Right lobe of liver (tissue), 6 donors: ENCODE data around the gene APOBEC4. TPM values are rescaled to one million over a fixed set of nuclear protein-coding genes. Genes with fewer than 3 reads are reported as not detected.

ENCODE experiments used
- ATAC-seq, 4 donors: fragments of 200-7000 bp; cut with Tn5 transposase; one replicate each; pipeline ENCODE4 v1.9.1; 2020; ENCODE audit warnings: mild to moderate bottlenecking in 4 of 4, moderate library complexity in 4 of 4
- DNase-seq, 3 donors: peaks; one replicate each; pipeline ENCODE4 v3.0.0-alpha.2; 2020
- H3K27ac ChIP-seq, 3 donors: fragments of 200-600 bp; one replicate each; pipeline ENCODE4 v1.8.0; 2022
- H3K27me3 ChIP-seq, 2 donors: fragments of 200-600 bp; one replicate each; pipeline ENCODE4 v1.8.0; 2022
- H3K36me3 ChIP-seq, 4 donors: fragments of 200-600 bp; sonication (generic) in 1 of 4; one replicate each; pipeline versions ENCODE4 v1.5.1 to v1.8.0; 2017 to 2022; ENCODE audit warnings: control low read depth in 1 of 4
- H3K4me1 ChIP-seq, 4 donors: fragments of 200-600 bp; sonication (generic) in 1 of 4; one replicate each; pipeline versions ENCODE4 v1.5.1 to v1.8.0; 2017 to 2022; ENCODE audit warnings: control low read depth in 1 of 4
- H3K4me3 ChIP-seq, 3 donors: fragments of 200-600 bp; one replicate each; pipeline ENCODE4 v1.8.0; 2022
- H3K9me3 ChIP-seq, 4 donors: fragments of 200-600 bp; sonication (generic) in 1 of 4; one replicate each; pipeline versions ENCODE4 v1.5.1 to v1.8.0; 2017 to 2022; ENCODE audit warnings: control low read depth in 1 of 4
- POLR2A ChIP-seq: fragments of 450-650 bp; IDR thresholded peaks from one replicate; pipeline ENCODE4 v1.6.1; 2017; ENCODE audit warnings: antibody characterized with exemption, mild to moderate bottlenecking
- WGBS: methylation state at CpG from one replicate; pipeline ENCODE4 v1.1.6; 2018; ENCODE audit warnings: low coverage, low lambda C conversion rate; ENCODE audit not compliant: insufficient coverage; ENCODE audit errors: missing lambda C conversion rate; 5-methylcytosine and 5-hydroxymethylcytosine counted together
- intact Hi-C, 2 donors: fragments of 100-400 bp; cut with DNase I; formaldehyde crosslinking; loops; one replicate each; pipeline versions ENCODE4 v1.11.2 to v1.14.1; 2022
- long read RNA-seq: library from polyadenylated mRNA; unstranded; transcript quantifications from one replicate; pipeline ENCODE4 v2.0.0, GENCODE V29; 2019
- total RNA-seq, 6 experiments: library from RNA; depleted of rRNA in 2 of 6; stranded (reverse); fragments of >200 nt in 2 of 6; fragmentation: NEBNext Ultra II Directional in 3 of 6; extraction: Animal tissue kit (Norgen Biotek cat#: 25700) in 3 of 6; gene quantifications; one replicate each; pipeline versions ENCODE4 v1.1.0 to v1.2.4, GENCODE V29; 2016 to 2023
- TF ChIP-seq, protein P1 (sequence below), 4 donors: fragments of 200-600 bp in 3 of 4; fragments of 450-650 bp in 1 of 4; IDR thresholded peaks; one replicate each; pipeline versions ENCODE4 v1.5.1 to v1.8.0; 2016 to 2022; ENCODE audit warnings: antibody characterized with exemption in 4 of 4, mild to moderate bottlenecking in 2 of 4
- donor health status: DM: no; HTN: yes; CAD: no.
- donor health status: DM: no; HTN: no; CAD: no.
- donor health status: DM: no; HTN: no; CAD: no.
- donor health status: DM: no; HTN: yes; CAD: no.
- donor health status: DM: no; HTN: yes; CAD: no.

Gene APOBEC4, protein sequence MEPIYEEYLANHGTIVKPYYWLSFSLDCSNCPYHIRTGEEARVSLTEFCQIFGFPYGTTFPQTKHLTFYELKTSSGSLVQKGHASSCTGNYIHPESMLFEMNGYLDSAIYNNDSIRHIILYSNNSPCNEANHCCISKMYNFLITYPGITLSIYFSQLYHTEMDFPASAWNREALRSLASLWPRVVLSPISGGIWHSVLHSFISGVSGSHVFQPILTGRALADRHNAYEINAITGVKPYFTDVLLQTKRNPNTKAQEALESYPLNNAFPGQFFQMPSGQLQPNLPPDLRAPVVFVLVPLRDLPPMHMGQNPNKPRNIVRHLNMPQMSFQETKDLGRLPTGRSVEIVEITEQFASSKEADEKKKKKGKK
- not detected for total RNA-seq
- long read RNA-seq: 0 reads

GRCh38 chr1:183652547-183653461 is at the start of gene APOBEC4:
Gene APOBEC4, minus strand, starts transcription at chr1:183653316. Its CDS starts 4,535 bp downstream, at chr1:183648781.
- 56% methylated on average over 5 of the region's 5 CpGs for WGBS
- peaks cover 0 to 5% (median 0%) of the 10 kb centered on the region in 4 donors for H3K4me1 ChIP-seq
- intact Hi-C loops: loop anchor here in 1 of 2 donors (10.0 kb wide), 1 partner anchor 262 kb away; no protein-coding TSS in a partner anchor
- no peaks in the 10 kb centered on the region for H3K36me3 ChIP-seq
- H3K4me3 ChIP-seq: no peak within 1 kb of the TSS
- no peaks in the 10 kb centered on the region for H3K9me3 ChIP-seq
- no peak for DNase-seq
- TF ChIP-seq POLR2A: no peak
- TF ChIP-seq, protein P1, sequence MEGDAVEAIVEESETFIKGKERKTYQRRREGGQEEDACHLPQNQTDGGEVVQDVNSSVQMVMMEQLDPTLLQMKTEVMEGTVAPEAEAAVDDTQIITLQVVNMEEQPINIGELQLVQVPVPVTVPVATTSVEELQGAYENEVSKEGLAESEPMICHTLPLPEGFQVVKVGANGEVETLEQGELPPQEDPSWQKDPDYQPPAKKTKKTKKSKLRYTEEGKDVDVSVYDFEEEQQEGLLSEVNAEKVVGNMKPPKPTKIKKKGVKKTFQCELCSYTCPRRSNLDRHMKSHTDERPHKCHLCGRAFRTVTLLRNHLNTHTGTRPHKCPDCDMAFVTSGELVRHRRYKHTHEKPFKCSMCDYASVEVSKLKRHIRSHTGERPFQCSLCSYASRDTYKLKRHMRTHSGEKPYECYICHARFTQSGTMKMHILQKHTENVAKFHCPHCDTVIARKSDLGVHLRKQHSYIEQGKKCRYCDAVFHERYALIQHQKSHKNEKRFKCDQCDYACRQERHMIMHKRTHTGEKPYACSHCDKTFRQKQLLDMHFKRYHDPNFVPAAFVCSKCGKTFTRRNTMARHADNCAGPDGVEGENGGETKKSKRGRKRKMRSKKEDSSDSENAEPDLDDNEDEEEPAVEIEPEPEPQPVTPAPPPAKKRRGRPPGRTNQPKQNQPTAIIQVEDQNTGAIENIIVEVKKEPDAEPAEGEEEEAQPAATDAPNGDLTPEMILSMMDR (IDR thresholded peaks at IDR 0.05): no peak
- no peak within 1 kb of the TSS for H3K27ac ChIP-seq
- no peaks in the 10 kb centered on the region for H3K27me3 ChIP-seq
- peak; percentile 42 to 71 (median 51) for ATAC-seq

GRCh38 chr1:183702813-183703198 is 49.7 kb upstream of the APOBEC4 start:
- no peak overlapping the region for H3K27ac ChIP-seq
- WGBS: 100% methylated on average over 5 of the region's 9 CpGs
- ATAC-seq: no peak
- TF ChIP-seq, protein P1 (IDR thresholded peaks at IDR 0.05): no peak
- TF ChIP-seq POLR2A: no peak
- no peaks in the 10 kb centered on the region for H3K36me3 ChIP-seq
- no peak for DNase-seq
- no peaks in the 10 kb centered on the region for H3K27me3 ChIP-seq
- intact Hi-C loops: no loop called here
- H3K4me1 ChIP-seq: peaks cover 0 to 16% (median 2%) of the 10 kb centered on the region in 4 donors
- no peak overlapping the region for H3K4me3 ChIP-seq
- no peaks in the 10 kb centered on the region for H3K9me3 ChIP-seq

DNA sequence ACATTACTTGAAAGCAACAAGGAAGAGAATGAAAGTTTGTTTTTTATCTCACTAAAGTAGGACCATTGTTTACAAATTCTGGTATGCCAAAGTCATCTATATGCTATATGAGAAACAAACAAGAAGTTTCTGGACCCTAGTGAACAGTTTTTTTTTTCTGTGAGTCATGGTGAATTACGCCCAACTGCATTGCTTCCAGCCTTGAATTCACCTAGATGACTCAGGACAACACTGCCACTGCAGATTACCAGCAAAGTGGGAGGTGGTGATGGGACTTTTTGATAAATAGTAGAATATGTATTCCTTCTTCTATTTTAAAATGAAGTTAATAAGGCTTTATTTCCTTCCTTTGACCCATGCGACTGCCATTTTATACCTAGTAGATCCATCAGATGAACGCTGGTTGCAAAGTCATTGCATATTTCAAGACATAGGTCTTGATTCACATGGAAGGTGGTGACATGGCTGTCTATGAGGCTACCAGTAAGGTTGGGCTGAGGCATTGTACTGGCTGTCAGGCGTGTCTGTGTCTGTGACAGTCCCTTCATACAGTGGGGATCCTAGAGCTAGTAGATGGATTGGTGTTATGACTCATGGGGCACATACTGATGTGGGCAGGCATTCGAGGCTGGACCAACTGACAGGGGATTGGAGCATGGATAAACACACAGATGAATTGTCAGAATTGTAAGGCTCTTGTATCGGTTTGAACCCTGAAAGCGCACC is 49.1 kb upstream of the APOBEC4 start:
- H3K27ac ChIP-seq: no peak overlapping the region
- H3K9me3 ChIP-seq: no peaks in the 10 kb centered on the region
- DNase-seq (no peak), ATAC-seq (no peak)
- H3K4me3 ChIP-seq: no peak overlapping the region
- WGBS: 90% methylated on average over 6 of the region's 7 CpGs
- no peak for TF ChIP-seq POLR2A
- TF ChIP-seq, protein P1 (IDR thresholded peaks at IDR 0.05): no peak
- intact Hi-C loops: no loop called here
- peaks cover 0 to 17% (median 2%) of the 10 kb centered on the region in 4 donors for H3K4me1 ChIP-seq
- no peaks in the 10 kb centered on the region for H3K27me3 ChIP-seq
- H3K36me3 ChIP-seq: no peaks in the 10 kb centered on the region

GRCh38 chr1:183699616-183700160 is 46.6 kb upstream of the APOBEC4 start:
- ATAC-seq: peak; percentile 90 to 94 (median 92)
- peak overlapping the region; percentile 26 to 49 (median 36) for H3K27ac ChIP-seq
- no peak overlapping the region for H3K4me3 ChIP-seq
- H3K4me1 ChIP-seq: peaks cover 0 to 17% (median 2%) of the 10 kb centered on the region in 4 donors
- TF ChIP-seq, protein P1 (IDR thresholded peaks at IDR 0.05): no peak
- no peak for TF ChIP-seq POLR2A
- H3K27me3 ChIP-seq: no peaks in the 10 kb centered on the region
- WGBS: 23% methylated on average over 4 of the region's 4 CpGs
- no peaks in the 10 kb centered on the region for H3K9me3 ChIP-seq
- DNase-seq: peak in 1 of 3 donors; percentile 41
- H3K36me3 ChIP-seq: no peaks in the 10 kb centered on the region
- intact Hi-C loops: no loop called here
